Measurements from ENCODE around the gene GLA. TPM values are rescaled to one million over a fixed set of nuclear protein-coding genes. Genes with fewer than 3 reads are reported as not detected.

Gene GLA
- total and polyA plus RNA-seq, 2 of the 13 experiments (the other 11 are each of a cell fraction or from before 2014, with no cell fraction given): 31.4 to 59.3 TPM

- TF ChIP-seq PRDM4 (CRISPR knock-in tag; IDR thresholded peaks at IDR 0.05; ENCODE audit: borderline replicate concordance) (no peak), ATF5 (CRISPR knock-in tag; IDR thresholded peaks at IDR 0.05; ENCODE audit: low read depth) (no peak), PREB (CRISPR knock-in tag; IDR thresholded peaks at IDR 0.05) (no peak), ZBTB25 (CRISPR knock-in tag; IDR thresholded peaks at IDR 0.05) (no peak), ZEB1 (IDR thresholded peaks at IDR 0.05; ENCODE audit: insufficient replicate concordance, low read depth) (no peak), HCFC1 (IDR thresholded peaks at IDR 0.05; ENCODE audit: low read depth, low read length) (no peak), SCMH1 (CRISPR knock-in tag; IDR thresholded peaks at IDR 0.05; ENCODE audit: borderline replicate concordance) (no peak), MBNL3 (CRISPR knock-in tag; conservative IDR thresholded peaks at IDR 0.05) (no peak)
Observed at GRCh38 chrX:101430457-101431078, 22.8 kb upstream of the GLA start (continued).

Measured in HepG2 (cell line).